ENCODE results near the gene SRGAP1. TPM values are rescaled to one million over a fixed set of nuclear protein-coding genes. Genes with fewer than 3 reads are reported as not detected.

Gene SRGAP1
- total RNA-seq, 1 experiment from 2014 or later, result 28.3 TPM

- H3K4me3 Mint-ChIP-seq (ENCODE audit: low read depth, unreplicated experiment), result no peak overlapping the region
- intact Hi-C loops (cut with micrococcal nuclease; ENCODE audit: unreplicated experiment), result loop anchor here (5.0 kb wide), 2 partner anchors 170 to 240 kb away; no protein-coding TSS in a partner anchor
- H3K4me1 Mint-ChIP-seq (ENCODE audit: low read depth, unreplicated experiment), result peaks cover 46% of the 10 kb centered on the region
- no TSS peak for BruUV-seq (replicated peaks)
- H3K27me3 Mint-ChIP-seq (ENCODE audit: unreplicated experiment), result no peaks in the 10 kb centered on the region
- no peaks in the 10 kb centered on the region for H3K9me3 Mint-ChIP-seq (ENCODE audit: low read depth, unreplicated experiment)
- DNase-seq, result no peak
- TF ChIP-seq CTCF (IDR thresholded peaks at IDR 0.05; ENCODE audit: unreplicated experiment), result no peak
- H3K27ac Mint-ChIP-seq (ENCODE audit: unreplicated experiment), result peak overlapping the region; percentile 95
- CTCF ChIA-PET, result interaction anchor here (0.8 to 1.1 kb wide), 3 partner anchors 11 to 243 kb away, joined by 3 to 4 read pairs (median 3); partner anchors contain the start of gene SRGAP1
- H3K36me3 Mint-ChIP-seq (ENCODE audit: insufficient read depth, unreplicated experiment), result peaks cover 6% of the 10 kb centered on the region
Measured at GRCh38 chr12:64087761-64088160, 243.3 kb downstream of the SRGAP1 start.

GRCh38 chr12:64088431-64089349 is 244.2 kb downstream of the SRGAP1 start:
- CTCF ChIA-PET, result interaction anchor here (0.6 to 1.1 kb wide), 4 partner anchors 12 to 244 kb away, joined by 3 to 4 read pairs (median 3); partner anchors contain the start of gene SRGAP1
- H3K9me3 Mint-ChIP-seq (ENCODE audit: low read depth, unreplicated experiment), result no peaks in the 10 kb centered on the region
- peaks cover 6% of the 10 kb centered on the region for H3K36me3 Mint-ChIP-seq (ENCODE audit: insufficient read depth, unreplicated experiment)
- peaks cover 46% of the 10 kb centered on the region for H3K4me1 Mint-ChIP-seq (ENCODE audit: low read depth, unreplicated experiment)
- peak overlapping the region; percentile 95 for H3K27ac Mint-ChIP-seq (ENCODE audit: unreplicated experiment)
- peak overlapping the region; percentile 57 for H3K4me3 Mint-ChIP-seq (ENCODE audit: low read depth, unreplicated experiment)
- no peak for TF ChIP-seq CTCF (IDR thresholded peaks at IDR 0.05; ENCODE audit: unreplicated experiment)
- BruUV-seq (replicated peaks), result TSS peak; percentile 42
- intact Hi-C loops (cut with micrococcal nuclease; ENCODE audit: unreplicated experiment), result loop anchor here (5.0 kb wide), 2 partner anchors 171 to 241 kb away; no protein-coding TSS in a partner anchor
- no peaks in the 10 kb centered on the region for H3K27me3 Mint-ChIP-seq (ENCODE audit: unreplicated experiment)
- peak; percentile 78 for DNase-seq

GRCh38 chr12:64090047-64090446 is 245.5 kb downstream of the SRGAP1 start:
- H3K27ac Mint-ChIP-seq (ENCODE audit: unreplicated experiment), result no peak overlapping the region
- BruUV-seq (replicated peaks), result no TSS peak
- no peak overlapping the region for H3K4me3 Mint-ChIP-seq (ENCODE audit: low read depth, unreplicated experiment)
- H3K36me3 Mint-ChIP-seq (ENCODE audit: insufficient read depth, unreplicated experiment), result peaks cover 6% of the 10 kb centered on the region
- no peak for DNase-seq
- H3K27me3 Mint-ChIP-seq (ENCODE audit: unreplicated experiment), result no peaks in the 10 kb centered on the region
- H3K4me1 Mint-ChIP-seq (ENCODE audit: low read depth, unreplicated experiment), result peaks cover 46% of the 10 kb centered on the region
- H3K9me3 Mint-ChIP-seq (ENCODE audit: low read depth, unreplicated experiment), result no peaks in the 10 kb centered on the region
- TF ChIP-seq CTCF (IDR thresholded peaks at IDR 0.05; ENCODE audit: unreplicated experiment), result no peak
- intact Hi-C loops (cut with micrococcal nuclease; ENCODE audit: unreplicated experiment), result no loop called here
- CTCF ChIA-PET, result no interaction called here

GRCh38 chr12:64091186-64091585 is 246.7 kb downstream of the SRGAP1 start:
- intact Hi-C loops (cut with micrococcal nuclease; ENCODE audit: unreplicated experiment), result no loop called here
- no peaks in the 10 kb centered on the region for H3K27me3 Mint-ChIP-seq (ENCODE audit: unreplicated experiment)
- no TSS peak for BruUV-seq (replicated peaks)
- H3K36me3 Mint-ChIP-seq (ENCODE audit: insufficient read depth, unreplicated experiment), result peaks cover 6% of the 10 kb centered on the region
- H3K9me3 Mint-ChIP-seq (ENCODE audit: low read depth, unreplicated experiment), result no peaks in the 10 kb centered on the region
- DNase-seq, result no peak
- CTCF ChIA-PET, result interaction anchor here (0.6 kb wide), 1 partner anchor 81 kb away, joined by 6 read pairs; no protein-coding TSS in a partner anchor
- no peak for TF ChIP-seq CTCF (IDR thresholded peaks at IDR 0.05; ENCODE audit: unreplicated experiment)
- no peak overlapping the region for H3K27ac Mint-ChIP-seq (ENCODE audit: unreplicated experiment)
- no peak overlapping the region for H3K4me3 Mint-ChIP-seq (ENCODE audit: low read depth, unreplicated experiment)
- H3K4me1 Mint-ChIP-seq (ENCODE audit: low read depth, unreplicated experiment), result peaks cover 40% of the 10 kb centered on the region
